Iris pigment epithelial cell (primary cell): ENCODE data around the gene MMS19.
"Not testable (repeated sequence)": the region's sequence is repeated elsewhere in the genome, so short reads cannot be mapped to it uniquely, and the experiment has no call there.

Experiments used
- DNase-seq: peaks from one replicate; pipeline ENCODE4 v3.0.0-alpha.2; 2011; ENCODE audit warnings: low read depth

Gene MMS19

DNA sequence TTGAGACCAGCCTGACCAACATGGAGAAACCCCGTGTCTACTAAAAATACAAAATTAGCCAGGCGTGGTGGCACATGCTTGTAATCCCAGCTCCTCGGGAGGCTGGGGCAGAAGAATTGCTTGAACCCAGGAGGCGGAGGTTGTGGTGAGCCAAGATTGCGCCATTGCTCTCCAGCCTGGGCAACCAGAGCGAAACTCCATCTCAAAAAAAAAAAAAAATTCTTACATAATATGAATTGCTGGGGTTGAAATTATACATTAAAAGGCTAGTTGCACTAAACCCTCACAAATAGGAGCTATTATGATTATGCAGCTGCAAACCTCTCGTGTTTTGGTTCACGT is 74.5 kb downstream of the MMS19 start:
- not testable (repeated sequence) for DNase-seq

DNA sequence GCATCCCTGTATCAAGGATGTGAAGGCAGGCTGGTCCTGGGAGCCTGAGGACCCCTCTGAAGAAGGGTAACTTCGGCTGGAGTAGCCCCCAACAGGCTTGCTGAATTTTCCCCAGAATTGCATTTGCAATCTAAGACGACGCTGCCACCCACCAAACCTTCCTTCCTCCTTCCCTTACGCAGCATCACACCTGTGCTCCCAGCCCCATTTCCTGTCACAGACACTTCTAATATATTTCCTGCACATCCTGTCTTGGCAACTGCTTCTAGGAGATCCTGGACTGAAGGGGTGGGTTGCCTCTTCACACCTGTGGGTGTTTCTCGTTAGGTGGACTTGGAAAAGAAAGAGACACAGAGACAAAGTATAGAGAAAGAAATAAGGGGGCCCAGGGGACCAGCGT is 81.7 kb downstream of the MMS19 start:
- no peak for DNase-seq

DNA sequence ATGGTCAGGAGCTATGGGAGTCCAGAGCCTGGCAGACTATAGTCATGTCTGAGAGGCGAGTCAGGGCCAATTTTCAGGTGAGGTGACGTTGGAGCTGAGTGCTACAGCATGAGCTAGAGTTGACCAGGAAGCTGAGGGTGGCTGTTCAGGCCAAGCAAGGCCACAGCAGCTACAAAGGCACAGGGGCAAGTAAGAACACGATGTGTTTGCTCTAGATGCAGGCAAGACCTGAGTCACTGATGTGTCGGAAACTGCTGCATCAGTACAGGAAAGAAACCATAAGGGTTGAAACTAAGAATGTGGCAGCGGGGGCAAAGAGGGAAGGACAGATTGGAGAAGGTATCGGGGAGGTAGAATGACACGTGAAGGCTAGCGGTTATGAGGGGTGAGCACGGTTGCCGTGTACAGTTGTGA is 85.3 kb downstream of the MMS19 start:
- DNase-seq = peak; percentile 58

DNA sequence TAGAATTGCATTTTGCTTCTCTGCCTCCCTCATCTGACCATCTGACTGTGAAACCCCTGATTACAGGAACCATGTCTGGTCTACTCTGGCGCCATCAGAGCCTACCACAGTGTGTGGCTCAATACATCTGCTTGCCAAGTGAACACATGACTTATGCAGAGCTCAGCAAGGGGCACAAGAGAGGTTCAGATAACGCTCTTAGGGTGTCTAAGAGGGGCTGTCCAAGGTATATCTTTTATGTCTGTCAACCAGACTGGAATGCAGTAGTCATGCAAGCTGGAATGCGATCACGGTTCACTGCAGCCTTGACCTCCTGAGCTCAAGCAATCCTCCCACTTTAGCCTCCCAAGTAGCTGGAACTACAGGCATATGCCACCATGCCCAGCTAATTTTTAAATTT is 86.8 kb downstream of the MMS19 start:
- DNase-seq = peak; percentile 77

DNA sequence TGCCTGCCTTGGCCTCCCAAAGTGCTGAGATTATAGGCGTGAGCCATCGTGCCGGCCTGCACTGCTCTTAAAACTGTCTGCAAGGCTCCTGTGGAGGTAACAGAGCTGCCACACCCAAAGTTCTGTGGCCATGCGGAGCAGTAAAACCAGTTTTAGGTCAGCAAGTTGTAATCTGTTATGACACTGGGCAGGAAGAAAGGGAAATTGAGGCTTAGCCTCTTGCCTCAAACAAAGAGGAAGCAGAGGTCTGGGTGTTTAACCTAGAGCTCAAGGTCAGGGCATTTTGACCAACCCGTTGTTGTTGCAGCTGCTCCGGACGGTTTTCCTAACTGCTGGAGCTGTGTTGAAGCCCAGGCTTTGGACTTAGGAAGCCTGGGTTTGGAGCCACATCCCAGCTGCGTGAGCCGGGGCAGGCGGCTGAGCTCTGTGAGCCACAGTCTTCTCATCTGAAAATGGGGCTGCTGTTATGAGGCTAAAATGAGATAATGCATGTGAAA is 89.7 kb downstream of the MMS19 start:
- no peak for DNase-seq
